HL-60 (cell line): Measurements from ENCODE around the gene SPIRE1.

Experiments
- DNase-seq, 2 experiments: peaks; one replicate each; pipeline ENCODE4 v3.0.0-alpha.2; 2010 to 2020; ENCODE audit warnings: low read depth in 1 of 2, low spot score in 1 of 2
- H3K27ac ChIP-seq: fragments of 250-450 bp; sonication (Bioruptor Pico); replicated peaks from 2 replicates; pipeline ENCODE4 v1.5.1; 2020; ENCODE audit warnings: mild to moderate bottlenecking, moderate library complexity
- H3K27me3 ChIP-seq: fragments of 250-450 bp; sonication (Bioruptor Pico); 2 replicates; pipeline ENCODE4 v1.5.1; 2021; ENCODE audit warnings: mild to moderate bottlenecking, moderate library complexity; ENCODE audit not compliant: insufficient read depth, poor library complexity, severe bottlenecking
- H3K4me3 ChIP-seq: replicated peaks from 2 replicates; pipeline ENCODE4 v1.5.1; 2011; ENCODE audit warnings: mild to moderate bottlenecking, control low read depth, low read length; ENCODE audit not compliant: insufficient read depth
- GABPA ChIP-seq: IDR thresholded peaks from 2 replicates; pipeline ENCODE4 v1.6.1; 2012; ENCODE audit warnings: low read depth
- POLR2AphosphoS5 ChIP-seq: IDR thresholded peaks from 2 replicates; pipeline ENCODE4 v1.6.1; 2012; ENCODE audit warnings: low read depth
- REST ChIP-seq: IDR thresholded peaks from 2 replicates; pipeline ENCODE4 v1.6.1; 2012; ENCODE audit warnings: low read depth; ENCODE audit not compliant: insufficient replicate concordance
- SPI1 ChIP-seq: IDR thresholded peaks from 2 replicates; pipeline ENCODE4 v1.6.1; 2012; ENCODE audit warnings: low read depth, mild to moderate bottlenecking, borderline replicate concordance
- TF ChIP-seq, protein P1 (sequence below): IDR thresholded peaks from one replicate; pipeline ENCODE4 v1.5.1; 2011; ENCODE audit warnings: low read length, control low read depth, inconsistent platforms; ENCODE audit not compliant: insufficient read depth

The SPIRE1 gene

DNA sequence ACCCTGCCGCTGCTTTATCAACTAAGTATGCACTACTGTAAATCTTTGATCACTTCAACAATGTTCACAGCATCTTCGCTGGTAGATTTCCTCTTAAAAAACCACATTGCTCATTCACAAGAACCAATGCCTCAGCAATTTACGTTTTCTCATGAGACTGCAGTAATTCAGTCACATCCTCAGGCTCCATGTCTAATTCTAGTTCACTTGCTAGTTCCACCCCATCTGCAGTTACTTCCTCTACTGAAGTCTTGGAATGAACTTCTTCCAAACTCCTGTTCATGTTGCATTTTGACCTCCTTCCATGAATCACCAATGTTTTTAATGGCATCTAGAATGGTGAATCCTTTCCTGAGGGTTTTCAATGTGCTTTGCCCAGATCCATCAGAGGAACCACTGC is 214.4 kb downstream of the SPIRE1 start:
- no peak for DNase-seq
- Histone ChIP-seq H3K27ac (no peak overlapping the region), H3K27me3 (peaks cover 3% of the 10 kb centered on the region), H3K4me3 (no peak overlapping the region)
- TF ChIP-seq POLR2AphosphoS5 = no peak
- TF ChIP-seq SPI1 = no peak
- no peak for TF ChIP-seq GABPA
- TF ChIP-seq, protein P1, sequence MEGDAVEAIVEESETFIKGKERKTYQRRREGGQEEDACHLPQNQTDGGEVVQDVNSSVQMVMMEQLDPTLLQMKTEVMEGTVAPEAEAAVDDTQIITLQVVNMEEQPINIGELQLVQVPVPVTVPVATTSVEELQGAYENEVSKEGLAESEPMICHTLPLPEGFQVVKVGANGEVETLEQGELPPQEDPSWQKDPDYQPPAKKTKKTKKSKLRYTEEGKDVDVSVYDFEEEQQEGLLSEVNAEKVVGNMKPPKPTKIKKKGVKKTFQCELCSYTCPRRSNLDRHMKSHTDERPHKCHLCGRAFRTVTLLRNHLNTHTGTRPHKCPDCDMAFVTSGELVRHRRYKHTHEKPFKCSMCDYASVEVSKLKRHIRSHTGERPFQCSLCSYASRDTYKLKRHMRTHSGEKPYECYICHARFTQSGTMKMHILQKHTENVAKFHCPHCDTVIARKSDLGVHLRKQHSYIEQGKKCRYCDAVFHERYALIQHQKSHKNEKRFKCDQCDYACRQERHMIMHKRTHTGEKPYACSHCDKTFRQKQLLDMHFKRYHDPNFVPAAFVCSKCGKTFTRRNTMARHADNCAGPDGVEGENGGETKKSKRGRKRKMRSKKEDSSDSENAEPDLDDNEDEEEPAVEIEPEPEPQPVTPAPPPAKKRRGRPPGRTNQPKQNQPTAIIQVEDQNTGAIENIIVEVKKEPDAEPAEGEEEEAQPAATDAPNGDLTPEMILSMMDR = no peak
- no peak for TF ChIP-seq REST

DNA sequence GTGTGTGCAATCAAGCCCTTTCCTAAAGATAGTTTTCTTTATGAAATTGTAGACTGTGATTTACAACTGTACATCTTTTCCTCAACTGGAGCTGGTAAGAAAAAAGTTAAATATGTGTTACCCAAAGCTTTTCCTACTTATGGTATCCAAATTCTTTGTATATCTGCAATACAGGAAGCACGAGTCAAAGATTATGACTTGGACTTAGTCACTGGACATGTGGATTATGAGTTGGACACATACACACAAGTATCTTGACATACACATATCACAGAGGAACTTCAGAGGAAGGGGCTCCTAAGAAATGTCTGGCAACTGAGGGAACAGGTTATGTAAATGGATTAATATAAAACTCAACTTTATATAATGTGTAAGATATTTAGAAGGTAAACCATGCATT is 215.0 kb downstream of the SPIRE1 start:
- no peak for DNase-seq
- H3K4me3 ChIP-seq = no peak overlapping the region
- no peak overlapping the region for H3K27ac ChIP-seq
- H3K27me3 ChIP-seq = peaks cover 3% of the 10 kb centered on the region
- TF ChIP-seq POLR2AphosphoS5 (no peak), REST (no peak), SPI1 (no peak), GABPA (no peak)
- TF ChIP-seq, protein P1 = no peak

- TF ChIP-seq SPI1 (no peak), REST (no peak), POLR2AphosphoS5 (no peak), GABPA (no peak)
- TF ChIP-seq, protein P1 = no peak
- Histone ChIP-seq H3K27me3 (peaks cover 3% of the 10 kb centered on the region), H3K27ac (no peak overlapping the region), H3K4me3 (no peak overlapping the region)
- DNase-seq = no peak
These were observed 216.4 kb downstream of the SPIRE1 start for GRCh38 chr18:12441475-12442034.
